HG03175 (cell line): ENCODE results near the gene TMEM185A.
A peak's percentile ranks its signal among the peaks of the same experiment; 100 is the strongest.
"Not testable (repeated sequence)": the region's sequence is repeated elsewhere in the genome, so short reads cannot be mapped to it uniquely, and the experiment has no call there.

Source experiments
- ATAC-seq: cut with Tn5 transposase; IDR thresholded peaks from one replicate; pipeline ENCODE4 v1.9.1; 2021; ENCODE audit warnings: mild to moderate bottlenecking, moderate library complexity; ENCODE audit not compliant: unreplicated experiment

Gene TMEM185A

GRCh38 chrX:149631234-149632165 lies at the start of gene TMEM185A:
Gene TMEM185A (minus strand): TSS chrX:149631792. CDS start chrX:149631580, 212 bp downstream.
- peak; percentile 87 for ATAC-seq

GRCh38 chrX:149681182-149681581 lies 49.6 kb upstream of the TMEM185A start:
- ATAC-seq = no peak

GRCh38 chrX:149679164-149679678 lies 47.6 kb upstream of the TMEM185A start:
- not testable (repeated sequence) for ATAC-seq

GRCh38 chrX:149675554-149675953 lies 44.0 kb upstream of the TMEM185A start:
- not testable (repeated sequence) for ATAC-seq

- not testable (repeated sequence) for ATAC-seq
Observed at GRCh38 chrX:149675088-149675487, 43.5 kb upstream of the TMEM185A start.

GRCh38 chrX:149660613-149661012 lies 29.0 kb upstream of the TMEM185A start:
- ATAC-seq = not testable (repeated sequence)

- ATAC-seq = peak; percentile 45
Observed at GRCh38 chrX:149656260-149656884, 24.8 kb upstream of the TMEM185A start.

- no peak for ATAC-seq
Observed at GRCh38 chrX:149652232-149652981, 20.8 kb upstream of the TMEM185A start.

- no peak for ATAC-seq
Observed at GRCh38 chrX:149650162-149650561, 18.6 kb upstream of the TMEM185A start.

GRCh38 chrX:149648932-149649331 lies 17.3 kb upstream of the TMEM185A start:
- ATAC-seq = no peak

- no peak for ATAC-seq
Observed at GRCh38 chrX:149647505-149647904, 15.9 kb upstream of the TMEM185A start.

GRCh38 chrX:149643496-149643895 lies 11.9 kb upstream of the TMEM185A start:
- ATAC-seq = no peak

- ATAC-seq = no peak
Observed at GRCh38 chrX:149641835-149642234, 10.2 kb upstream of the TMEM185A start.

GRCh38 chrX:149641432-149641831 lies 9.8 kb upstream of the TMEM185A start:
- no peak for ATAC-seq

- ATAC-seq = no peak
Observed at GRCh38 chrX:149639568-149639967, 8.0 kb upstream of the TMEM185A start.

GRCh38 chrX:149638860-149639259 lies 7.3 kb upstream of the TMEM185A start:
- no peak for ATAC-seq

- no peak for ATAC-seq
Observed at GRCh38 chrX:149633511-149633910, 1.9 kb upstream of the TMEM185A start.

- no peak for ATAC-seq
Observed at GRCh38 chrX:149630681-149631233, 835 bp downstream of the TMEM185A start.

GRCh38 chrX:149629730-149630387 lies 1.7 kb downstream of the TMEM185A start:
- no peak for ATAC-seq

- no peak for ATAC-seq
Observed at GRCh38 chrX:149628768-149629167, 2.8 kb downstream of the TMEM185A start.
